HEK293 (cell line): ENCODE results near the gene MYL4.

Experiments
- CTCF ChIA-PET: fragments of 350-600 bp; formaldehyde crosslinking; extraction: SDS; loops from one replicate; lab custom pipeline; 2021; ENCODE audit warnings: antibody characterized with exemption; lab: Yijun Ruan, JAX
- POLR2A ChIA-PET: fragments of 300-600 bp; formaldehyde crosslinking; extraction: SDS; loops from one replicate; lab custom pipeline; 2020; ENCODE audit warnings: antibody characterized with exemption, inconsistent platforms; lab: Yijun Ruan, JAX
- H3K27ac ChIP-seq: fragments of 200-500 bp; sonication (Bioruptor generic); 2 replicates; pipeline ENCODE4 v1.5.1; 2014; ENCODE audit warnings: low read depth, low read length, control low read depth, inconsistent platforms; ENCODE audit errors: extremely low read depth
- H3K36me3 ChIP-seq, 2 experiments: fragments of 200-500 bp in 1 of 2; sonication (Bioruptor generic) in 1 of 2; 1 replicate in 1 of 2; 2 replicates in 1 of 2; pipeline ENCODE4 v1.5.1; 2014 to 2017; ENCODE audit warnings: inconsistent platforms in 2 of 2, low read length in 2 of 2; ENCODE audit not compliant: control insufficient read depth in 2 of 2, insufficient read depth in 1 of 2
- H3K4me1 ChIP-seq: fragments of 200-500 bp; sonication (Bioruptor generic); 2 replicates; pipeline ENCODE4 v1.5.1; 2014; ENCODE audit warnings: mild to moderate bottlenecking, low read length, inconsistent platforms; ENCODE audit not compliant: control insufficient read depth, insufficient read depth
- H3K4me3 ChIP-seq: 2 replicates; pipeline ENCODE4 v1.5.1; 2011; ENCODE audit warnings: low read depth, mild to moderate bottlenecking, control low read depth, low read length, moderate library complexity
- H3K9me3 ChIP-seq: fragments of 200-500 bp; sonication (Bioruptor generic); 2 replicates; pipeline ENCODE4 v1.5.1; 2014; ENCODE audit warnings: low read depth, low read length, inconsistent platforms; ENCODE audit not compliant: control insufficient read depth, insufficient read depth
- HOXD13 ChIP-seq: sonication (generic); formaldehyde crosslinking; IDR thresholded peaks from 2 replicates; pipeline ENCODE4 v1.8.0; 2022; ENCODE audit warnings: missing genetic modification reagents, borderline replicate concordance
- KLF1 ChIP-seq: fragments of 450-650 bp; formaldehyde crosslinking; IDR thresholded peaks from 2 replicates; pipeline ENCODE4 v1.5.1; 2016; ENCODE audit warnings: missing biosample characterization, missing genetic modification characterization
- KLF9 ChIP-seq: fragments of 450-650 bp; formaldehyde crosslinking; IDR thresholded peaks from 2 replicates; pipeline ENCODE4 v1.5.1; 2016; ENCODE audit warnings: missing biosample characterization, missing genetic modification characterization, low read depth
- REST ChIP-seq: fragments of 450-650 bp; formaldehyde crosslinking; IDR thresholded peaks from 2 replicates; pipeline ENCODE4 v1.5.1; 2016; ENCODE audit warnings: missing biosample characterization, missing genetic modification characterization
- YY1 ChIP-seq: fragments of 450-650 bp; formaldehyde crosslinking; IDR thresholded peaks from 2 replicates; pipeline ENCODE4 v1.5.1; 2018; ENCODE audit warnings: missing biosample characterization, missing genetic modification characterization
- ZFP41 ChIP-seq: fragments of 450-650 bp; formaldehyde crosslinking; IDR thresholded peaks from 2 replicates; pipeline ENCODE4 v1.5.1; 2016; ENCODE audit warnings: missing biosample characterization, missing genetic modification characterization, borderline replicate concordance
- ZNF114 ChIP-seq: fragments of 450-650 bp; formaldehyde crosslinking; IDR thresholded peaks from 2 replicates; pipeline ENCODE4 v1.5.0; 2017; ENCODE audit warnings: missing biosample characterization, missing genetic modification characterization
- ZNF146 ChIP-seq: fragments of 450-650 bp; formaldehyde crosslinking; IDR thresholded peaks from 2 replicates; pipeline ENCODE4 v1.5.1; 2016; ENCODE audit warnings: missing biosample characterization, missing genetic modification characterization
- ZNF148 ChIP-seq: fragments of 450-650 bp; formaldehyde crosslinking; IDR thresholded peaks from 2 replicates; pipeline ENCODE4 v1.5.0; 2017; ENCODE audit warnings: missing biosample characterization, missing genetic modification characterization, borderline replicate concordance
- ZNF214 ChIP-seq: fragments of 450-650 bp; formaldehyde crosslinking; IDR thresholded peaks from 2 replicates; pipeline ENCODE4 v1.5.1; 2017; ENCODE audit warnings: missing biosample characterization, mild to moderate bottlenecking, missing genetic modification characterization, borderline replicate concordance
- ZNF362 ChIP-seq: fragments of 450-650 bp; formaldehyde crosslinking; IDR thresholded peaks from 2 replicates; pipeline ENCODE4 v1.5.1; 2016; ENCODE audit warnings: missing biosample characterization, missing genetic modification characterization
- ZNF423 ChIP-seq: fragments of 450-650 bp; formaldehyde crosslinking; IDR thresholded peaks from 2 replicates; pipeline ENCODE4 v1.5.1; 2016; ENCODE audit warnings: missing biosample characterization, missing genetic modification characterization
- ZNF449 ChIP-seq: fragments of 450-650 bp; formaldehyde crosslinking; IDR thresholded peaks from 2 replicates; pipeline ENCODE4 v1.5.1; 2017; ENCODE audit warnings: missing biosample characterization, mild to moderate bottlenecking, missing genetic modification characterization, moderate library complexity
- ZNF580 ChIP-seq: fragments of 450-650 bp; formaldehyde crosslinking; IDR thresholded peaks from 2 replicates; pipeline ENCODE4 v1.5.1; 2016; ENCODE audit warnings: missing biosample characterization, missing genetic modification characterization
- ZNF629 ChIP-seq: fragments of 450-650 bp; formaldehyde crosslinking; IDR thresholded peaks from 2 replicates; pipeline ENCODE4 v1.5.1; 2017; ENCODE audit warnings: missing biosample characterization, missing genetic modification characterization
- ZNF785 ChIP-seq: fragments of 450-650 bp; formaldehyde crosslinking; IDR thresholded peaks from 2 replicates; pipeline ENCODE4 v1.5.1; 2016; ENCODE audit warnings: missing biosample characterization, missing genetic modification characterization
- ZNF792 ChIP-seq: fragments of 450-650 bp; formaldehyde crosslinking; IDR thresholded peaks from 2 replicates; pipeline ENCODE4 v1.5.1; 2016; ENCODE audit warnings: missing biosample characterization, missing genetic modification characterization
- ZSCAN5A ChIP-seq: fragments of 450-650 bp; formaldehyde crosslinking; IDR thresholded peaks from 2 replicates; pipeline ENCODE4 v1.5.1; 2016; ENCODE audit warnings: missing biosample characterization, missing genetic modification characterization

The MYL4 gene

GRCh38 chr17:47237841-47238240, 28.7 kb downstream of the MYL4 start (continued):
- TF ChIP-seq REST (tag by site-specific recombination) (no peak), ZNF580 (no peak)
- TF ChIP-seq, all 188 proteins: peak for 0

- Histone ChIP-seq H3K27ac (no peak overlapping the region), H3K4me3 (no peak overlapping the region), H3K4me1 (peaks cover 11% of the 10 kb centered on the region), H3K36me3 (no peaks in the 10 kb centered on the region), H3K9me3 (no peaks in the 10 kb centered on the region)
- ChIA-PET POLR2A (no interaction called here), CTCF (interaction anchor here (0.5 to 4.4 kb wide), 4 partner anchors 8 to 103 kb away, joined by 3 to 31 read pairs (median 18); no protein-coding TSS in a partner anchor)
- TF ChIP-seq ZNF792 (tag by site-specific recombination) (no peak), HOXD13 (CRISPR knock-in tag) (no peak), ZNF146 (no peak), ZNF629 (tag by site-specific recombination) (no peak), ZNF423 (tag by site-specific recombination) (no peak), ZNF785 (tag by site-specific recombination) (no peak), KLF1 (no peak), ZNF362 (tag by site-specific recombination) (no peak), ZSCAN5A (tag by site-specific recombination) (no peak), ZNF214 (tag by site-specific recombination) (no peak), ZNF148 (tag by site-specific recombination) (no peak), KLF9 (tag by site-specific recombination) (no peak), ZNF449 (tag by site-specific recombination) (no peak), ZFP41 (tag by site-specific recombination) (no peak), YY1 (tag by site-specific recombination) (no peak), ZNF114 (no peak)
These were observed 29.3 kb downstream of the MYL4 start for GRCh38 chr17:47238321-47239010.
